ENCODE results near the gene KLHL29.
"Not testable (repeated sequence)": the region's sequence is repeated elsewhere in the genome, so short reads cannot be mapped to it uniquely, and the experiment has no call there.

KLHL29 gene

GRCh38 chr2:23373666-23374065 is 11.3 kb upstream of the KLHL29 start:
- no peak for DNase-seq

GRCh38 chr2:23375448-23375847 is 9.5 kb upstream of the KLHL29 start:
- no peak for DNase-seq

- DNase-seq, result no peak
Observed at GRCh38 chr2:23376075-23376474, 8.9 kb upstream of the KLHL29 start.

GRCh38 chr2:23376972-23377371 is 8.0 kb upstream of the KLHL29 start:
- DNase-seq, result no peak

- no peak for DNase-seq
Observed at GRCh38 chr2:23377771-23378170, 7.2 kb upstream of the KLHL29 start.

- DNase-seq, result no peak
Observed at GRCh38 chr2:23378496-23378895, 6.5 kb upstream of the KLHL29 start.

- no peak for DNase-seq
Observed at GRCh38 chr2:23379220-23379695, 5.7 kb upstream of the KLHL29 start.

- peak; percentile 41 to 44 for DNase-seq
Observed at GRCh38 chr2:23380562-23381065, 4.4 kb upstream of the KLHL29 start.

GRCh38 chr2:23381084-23381483 is 3.9 kb upstream of the KLHL29 start:
- DNase-seq, result no peak

- DNase-seq, result no peak
Observed at GRCh38 chr2:23381485-23381884, 3.5 kb upstream of the KLHL29 start.

- no peak for DNase-seq
Observed at GRCh38 chr2:23383100-23383499, 1.9 kb upstream of the KLHL29 start.

- DNase-seq, result peak in 1 of 2 donors; percentile 37
Observed at GRCh38 chr2:23385351-23385747, 370 bp downstream of the KLHL29 start.

GRCh38 chr2:23385748-23386338 is 864 bp downstream of the KLHL29 start:
- peak in 1 of 2 donors; percentile 37 for DNase-seq

- peak in 1 of 2 donors; percentile 41 for DNase-seq
Observed at GRCh38 chr2:23386339-23387220, 1.6 kb downstream of the KLHL29 start.

GRCh38 chr2:23387221-23387550 is 2.2 kb downstream of the KLHL29 start:
- no peak for DNase-seq

- DNase-seq, result no peak
Observed at GRCh38 chr2:23387845-23388244, 2.9 kb downstream of the KLHL29 start.

GRCh38 chr2:23388294-23388693 is 3.3 kb downstream of the KLHL29 start:
- DNase-seq, result no peak

GRCh38 chr2:23388756-23389514 is 4.0 kb downstream of the KLHL29 start:
- DNase-seq, result no peak

- DNase-seq, result no peak
Observed at GRCh38 chr2:23390152-23390551, 5.2 kb downstream of the KLHL29 start.

GRCh38 chr2:23391237-23391736 is 6.3 kb downstream of the KLHL29 start:
- DNase-seq, result not testable (repeated sequence)

- DNase-seq, result no peak
Observed at GRCh38 chr2:23393722-23394121, 8.7 kb downstream of the KLHL29 start.

- no peak for DNase-seq
Observed at GRCh38 chr2:23394700-23395099, 9.7 kb downstream of the KLHL29 start.

- DNase-seq, result no peak
Observed at GRCh38 chr2:23397478-23397877, 12.5 kb downstream of the KLHL29 start.

Measured in stimulated activated CD4-positive, alpha-beta T cell treated with anti-CD3 and anti-CD28 coated beads, Interleukin-2, amount 100 ng/mL, for 24 hours (primary cell).